BLaER1 treated with 17β-estradiol and CSF1 and Interleukin-3, amounts not matched to agents 10 nM and 100 nM (cell line): ENCODE measurements around the gene KDELR3.
A peak's percentile ranks its signal among the peaks of the same experiment; 100 is the strongest.

Experiments
- H3K27ac ChIP-seq, 11 experiments: shearing (Covaris generic); formaldehyde crosslinking; 2 replicates each; pipeline ENCODE4 v1.8.1; 2022
- H3K27me3 ChIP-seq, 11 experiments: shearing (Covaris generic); formaldehyde crosslinking; 2 replicates each; pipeline ENCODE4 v1.8.1; 2022
- H3K36me3 ChIP-seq, 11 experiments: shearing (Covaris generic); formaldehyde crosslinking; 2 replicates each; pipeline ENCODE4 v1.8.1; 2022
- H3K4me1 ChIP-seq, 10 experiments: shearing (Covaris generic); formaldehyde crosslinking; 2 replicates each; pipeline ENCODE4 v1.8.1; 2022
- H3K4me2 ChIP-seq, 11 experiments: shearing (Covaris generic); formaldehyde crosslinking; 2 replicates each; pipeline ENCODE4 v1.8.1; 2022
- H3K4me3 ChIP-seq, 10 experiments: shearing (Covaris generic); formaldehyde crosslinking; 2 replicates each; pipeline ENCODE4 v1.8.1; 2022
- H3K9ac ChIP-seq, 11 experiments: shearing (Covaris generic); formaldehyde crosslinking; 2 replicates each; pipeline ENCODE4 v1.8.1; 2022
- H3K9me3 ChIP-seq, 11 experiments: shearing (Covaris generic); formaldehyde crosslinking; replicated peaks in 1 of 11; 2 replicates each; pipeline ENCODE4 v1.8.1; 2022
- H4K20me1 ChIP-seq, 11 experiments: shearing (Covaris generic); formaldehyde crosslinking; 2 replicates each; pipeline ENCODE4 v1.8.1; 2022
- Cebpa-rat ChIP-seq, 11 experiments: shearing (Covaris generic); IDR thresholded peaks; 2 replicates each; pipeline ENCODE4 v1.8.1; 2022

The KDELR3 gene

DNA sequence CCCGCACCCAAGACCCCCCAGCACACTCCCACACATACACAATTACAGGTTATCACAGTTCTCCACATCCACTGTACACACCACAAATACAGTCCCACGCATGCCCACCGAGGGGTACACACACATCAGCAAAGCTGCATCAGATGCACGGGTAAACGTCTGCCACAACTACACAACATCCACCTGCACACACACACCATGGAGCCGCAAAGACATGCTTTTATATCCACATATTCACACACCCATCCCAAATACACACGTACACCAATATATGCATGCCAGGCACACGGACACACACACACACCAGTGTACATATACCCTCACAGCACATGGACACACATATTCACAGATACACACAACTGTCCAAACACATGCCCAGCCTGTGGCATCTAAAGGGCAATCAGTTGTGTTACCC lies 7.5 kb upstream of the KDELR3 start:
- Histone ChIP-seq H3K4me1 (peaks cover 22 to 83% (median 65%) of the 10 kb centered on the region in 10 experiments), H3K9me3 (no peaks in the 10 kb centered on the region), H3K27ac (no peak overlapping the region), H3K4me2 (peak overlapping the region in 8 of 11 experiments; percentile 72 to 93 (median 80); a peak in 12 of 22 replicates), H3K36me3 (no peaks in the 10 kb centered on the region), H3K4me3 (no peak overlapping the region), H3K9ac (no peak overlapping the region), H4K20me1 (peaks cover 0 to 72% (median 4%) of the 10 kb centered on the region in 11 experiments; a peak in 8 of 22 replicates), H3K27me3 (peaks cover 13 to 96% (median 24%) of the 10 kb centered on the region in 11 experiments)
- TF ChIP-seq Cebpa-rat (IDR thresholded peaks at IDR 0.05): no peak

DNA sequence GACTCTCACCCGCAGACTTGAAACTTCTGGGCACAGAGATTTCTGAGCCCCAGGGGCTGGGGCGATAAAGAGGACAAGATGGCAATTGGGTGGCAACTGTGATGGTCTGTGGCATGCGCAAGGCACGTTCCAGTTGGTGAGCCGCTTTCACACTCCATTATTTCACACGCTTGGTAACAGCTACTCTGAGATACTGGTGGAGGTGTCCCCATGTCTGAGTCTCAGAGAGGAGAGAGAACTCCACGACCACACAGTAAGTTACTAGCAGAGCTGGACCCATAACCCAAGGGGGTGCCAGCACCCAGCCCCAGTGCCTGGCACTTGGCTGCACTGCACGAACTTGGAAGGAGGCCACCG lies 6.9 kb upstream of the KDELR3 start:
- H3K27me3 ChIP-seq: peaks cover 7 to 96% (median 21%) of the 10 kb centered on the region in 11 experiments; a peak in 20 of 22 replicates
- H3K9me3 ChIP-seq: no peaks in the 10 kb centered on the region
- TF ChIP-seq Cebpa-rat (IDR thresholded peaks at IDR 0.05): no peak
- no peaks in the 10 kb centered on the region for H3K36me3 ChIP-seq
- no peak overlapping the region for H3K9ac ChIP-seq
- peaks cover 0 to 72% (median 4%) of the 10 kb centered on the region in 11 experiments; a peak in 8 of 22 replicates for H4K20me1 ChIP-seq
- no peak overlapping the region for H3K27ac ChIP-seq
- H3K4me1 ChIP-seq: peaks cover 22 to 88% (median 71%) of the 10 kb centered on the region in 10 experiments
- peak overlapping the region in 2 of 10 experiments; percentile 4 to 36; a peak in 1 of 20 replicates for H3K4me3 ChIP-seq
- peak overlapping the region; percentile 72 to 93 (median 83); a peak in 21 of 22 replicates for H3K4me2 ChIP-seq

DNA sequence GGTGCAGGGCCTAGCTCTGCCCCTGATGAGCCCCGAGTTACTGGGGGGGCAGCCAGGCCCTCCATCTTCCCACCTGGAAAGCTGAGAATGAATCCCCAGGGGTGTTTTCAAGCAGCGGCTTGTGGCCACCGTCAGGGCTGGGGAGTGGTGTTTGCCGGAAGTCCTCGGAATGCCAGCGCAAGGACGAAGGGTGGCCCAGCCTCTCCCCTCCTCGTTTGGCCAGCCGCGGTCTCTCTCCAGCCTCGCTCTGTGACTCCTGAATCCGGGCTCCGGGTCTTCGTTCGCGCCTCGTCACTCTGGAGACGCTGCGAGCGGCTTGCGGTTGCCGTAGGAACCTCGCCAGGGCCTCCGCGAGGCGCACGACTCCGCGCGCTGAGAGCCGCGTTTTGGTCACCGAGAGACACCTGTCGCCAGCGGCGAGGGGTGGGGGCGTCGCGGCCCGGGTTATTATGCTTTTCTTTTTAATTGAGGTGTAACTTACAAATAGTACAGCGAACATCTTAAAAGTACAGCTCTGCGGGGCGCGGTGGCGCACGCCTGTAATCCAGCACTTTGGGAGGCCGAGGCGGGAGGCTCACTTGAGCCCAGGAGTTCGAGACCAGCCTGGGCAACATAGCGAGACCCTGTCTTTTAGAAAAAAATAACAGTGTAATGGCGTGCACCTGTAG lies 6.3 kb upstream of the KDELR3 start:
- no peaks in the 10 kb centered on the region for H3K36me3 ChIP-seq
- H3K4me1 ChIP-seq: peaks cover 22 to 88% (median 73%) of the 10 kb centered on the region in 10 experiments
- peak overlapping the region; percentile 72 to 93 (median 83) for H3K4me2 ChIP-seq
- no peak overlapping the region for H3K9ac ChIP-seq
- H3K27me3 ChIP-seq: peaks cover 5 to 96% (median 21%) of the 10 kb centered on the region in 11 experiments; a peak in 21 of 22 replicates
- TF ChIP-seq Cebpa-rat (IDR thresholded peaks at IDR 0.05): no peak
- H3K27ac ChIP-seq: no peak overlapping the region
- peaks cover 0 to 67% (median 4%) of the 10 kb centered on the region in 11 experiments; a peak in 8 of 22 replicates for H4K20me1 ChIP-seq
- no peaks in the 10 kb centered on the region for H3K9me3 ChIP-seq
- peak overlapping the region in 3 of 10 experiments; percentile 4 to 36 (median 10); a peak in 2 of 20 replicates for H3K4me3 ChIP-seq

DNA sequence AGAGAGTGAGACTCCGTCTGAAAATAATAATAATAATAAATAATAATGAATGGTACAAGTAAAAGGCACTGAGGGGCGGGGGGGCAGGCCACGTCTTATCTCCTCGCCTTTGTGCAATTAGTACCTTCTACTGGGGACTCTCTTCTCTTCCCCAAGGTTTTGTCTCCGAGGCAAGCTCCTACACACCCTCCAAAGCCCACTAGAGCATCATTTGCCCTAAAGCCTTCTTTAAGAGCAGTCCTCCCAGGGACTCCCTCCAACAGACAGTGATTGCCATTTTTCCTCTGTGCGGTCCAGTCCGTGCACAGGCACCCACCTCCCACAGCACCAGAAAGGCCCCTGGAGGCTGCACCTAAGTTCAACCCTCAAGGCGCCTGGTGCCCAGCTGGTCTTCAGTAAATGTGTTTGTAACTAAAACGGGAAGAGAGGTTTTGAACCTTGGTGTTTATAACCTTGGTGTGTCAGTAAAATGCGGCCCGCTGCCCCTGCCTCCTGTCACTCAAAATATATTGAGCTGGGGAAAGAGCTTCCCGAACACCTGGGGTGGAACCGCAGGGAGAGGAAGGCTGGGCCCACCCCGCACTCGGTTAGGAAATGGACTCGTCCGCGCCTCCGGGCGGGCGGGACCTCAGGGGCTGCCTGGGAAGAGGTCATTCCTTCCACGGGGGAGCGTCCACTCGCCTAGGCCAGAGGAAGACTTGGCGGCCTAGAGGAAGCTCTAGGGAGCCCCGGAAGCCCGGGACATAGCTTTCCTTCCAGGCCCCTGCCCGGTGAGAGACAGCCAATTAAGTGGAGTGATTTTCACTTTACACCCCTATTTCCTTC lies 4.7 kb upstream of the KDELR3 start:
- Histone ChIP-seq H3K9ac (peak overlapping the region in 5 of 11 experiments; percentile 3 to 49 (median 7); a peak in 4 of 22 replicates), H4K20me1 (peaks cover 0 to 53% (median 4%) of the 10 kb centered on the region in 11 experiments; a peak in 8 of 22 replicates), H3K27me3 (peaks cover 19 to 97% (median 25%) of the 10 kb centered on the region in 11 experiments), H3K36me3 (no peaks in the 10 kb centered on the region), H3K4me2 (peak overlapping the region; percentile 59 to 93 (median 78)), H3K27ac (no peak overlapping the region), H3K4me1 (peaks cover 31 to 98% (median 83%) of the 10 kb centered on the region in 10 experiments), H3K4me3 (peak overlapping the region in 1 of 10 experiments; percentile 36; a peak in 1 of 20 replicates), H3K9me3 (no peaks in the 10 kb centered on the region)
- no peak for TF ChIP-seq Cebpa-rat (IDR thresholded peaks at IDR 0.05)

GRCh38 chr22:38464992-38465672 lies 2.8 kb upstream of the KDELR3 start:
- Histone ChIP-seq H3K36me3 (no peaks in the 10 kb centered on the region), H3K9me3 (no peaks in the 10 kb centered on the region), H3K4me3 (no peak overlapping the region), H3K9ac (no peak overlapping the region), H3K27me3 (peaks cover 32 to 92% (median 39%) of the 10 kb centered on the region in 11 experiments), H4K20me1 (peaks cover 0 to 41% (median 4%) of the 10 kb centered on the region in 11 experiments; a peak in 8 of 22 replicates), H3K4me2 (peak overlapping the region in 9 of 11 experiments; percentile 44 to 91 (median 68); a peak in 17 of 22 replicates), H3K4me1 (peaks cover 29 to 90% (median 73%) of the 10 kb centered on the region in 10 experiments), H3K27ac (no peak overlapping the region)
- no peak for TF ChIP-seq Cebpa-rat (IDR thresholded peaks at IDR 0.05)

GRCh38 chr22:38465673-38466490 lies 2.0 kb upstream of the KDELR3 start:
- Histone ChIP-seq H3K4me3 (no peak overlapping the region), H3K9me3 (no peaks in the 10 kb centered on the region), H3K27me3 (peaks cover 32 to 85% (median 39%) of the 10 kb centered on the region in 11 experiments), H3K36me3 (no peaks in the 10 kb centered on the region), H3K9ac (no peak overlapping the region), H3K4me1 (peaks cover 29 to 83% (median 67%) of the 10 kb centered on the region in 10 experiments), H3K4me2 (peak overlapping the region in 9 of 11 experiments; percentile 44 to 91 (median 68); a peak in 18 of 22 replicates), H4K20me1 (peaks cover 0 to 34% (median 0%) of the 10 kb centered on the region in 11 experiments; a peak in 8 of 22 replicates), H3K27ac (no peak overlapping the region)
- TF ChIP-seq Cebpa-rat (IDR thresholded peaks at IDR 0.05): no peak

DNA sequence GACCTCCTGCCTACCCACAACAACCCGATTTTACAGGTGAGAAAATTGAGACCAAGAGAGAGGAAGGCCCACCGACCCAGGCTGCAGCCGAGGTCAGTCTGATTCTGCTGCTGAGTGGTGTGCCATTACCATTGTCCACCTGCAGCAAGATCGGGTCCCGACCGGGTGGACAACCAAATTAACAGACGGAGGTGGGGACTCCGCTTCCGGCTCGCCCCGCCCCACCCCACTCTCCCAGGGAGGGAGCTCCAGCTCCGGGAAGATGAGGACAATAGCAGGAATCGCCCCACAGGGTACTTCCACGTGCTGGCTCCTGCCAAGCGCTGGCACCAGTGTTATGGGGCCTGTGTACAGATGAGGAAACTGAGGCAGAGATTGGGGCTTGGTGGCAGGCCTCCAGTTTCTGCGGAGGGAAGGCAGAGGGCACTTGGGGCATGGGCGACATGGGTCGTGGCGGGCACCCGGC lies 425 bp upstream of the KDELR3 start:
- Histone ChIP-seq H3K36me3 (no peaks in the 10 kb centered on the region), H4K20me1 (peaks cover 0 to 18% (median 0%) of the 10 kb centered on the region in 11 experiments; a peak in 1 of 22 replicates), H3K9ac (peak overlapping the region; percentile 23 to 59 (median 53); a peak in 21 of 22 replicates), H3K9me3 (no peaks in the 10 kb centered on the region), H3K4me1 (peaks cover 17 to 67% (median 51%) of the 10 kb centered on the region in 10 experiments), H3K27me3 (peaks cover 32 to 69% (median 39%) of the 10 kb centered on the region in 11 experiments), H3K27ac (peak overlapping the region in 1 of 11 experiments; percentile 40; a peak in 1 of 22 replicates), H3K4me2 (peak overlapping the region; percentile 78 to 96 (median 88)), H3K4me3 (peak overlapping the region; percentile 17 to 67 (median 52); a peak in 17 of 20 replicates)
- no peak for TF ChIP-seq Cebpa-rat (IDR thresholded peaks at IDR 0.05)
